IPS-NIHi7 (cell line): ENCODE results near the gene PISD.

Experiments used
- DNase-seq: peaks from one replicate; pipeline ENCODE4 v3.0.0; 2012; ENCODE audit warnings: mixed read lengths; ENCODE audit errors: extremely low spot score

The PISD gene

DNA sequence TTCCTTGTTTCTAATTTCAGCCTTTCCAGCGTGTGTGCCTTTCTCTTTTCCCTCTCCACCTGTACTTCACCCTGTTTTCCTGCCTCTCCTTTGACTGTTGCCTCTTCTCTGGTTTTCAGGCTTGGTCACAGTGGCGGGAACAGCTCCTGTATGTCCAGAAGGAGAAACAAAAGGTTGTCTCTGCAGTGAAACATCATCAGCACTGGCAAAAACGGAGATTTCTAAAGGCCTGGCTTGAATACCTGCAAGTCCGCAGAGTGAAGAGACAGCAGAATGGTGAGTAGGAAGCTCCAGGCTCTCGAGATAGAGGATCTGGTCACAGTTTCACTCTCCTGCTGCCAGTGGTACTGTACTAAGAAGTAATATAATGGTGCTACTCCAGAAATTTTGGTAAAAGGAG lies 89.1 kb downstream of the PISD start:
- DNase-seq = no peak

DNA sequence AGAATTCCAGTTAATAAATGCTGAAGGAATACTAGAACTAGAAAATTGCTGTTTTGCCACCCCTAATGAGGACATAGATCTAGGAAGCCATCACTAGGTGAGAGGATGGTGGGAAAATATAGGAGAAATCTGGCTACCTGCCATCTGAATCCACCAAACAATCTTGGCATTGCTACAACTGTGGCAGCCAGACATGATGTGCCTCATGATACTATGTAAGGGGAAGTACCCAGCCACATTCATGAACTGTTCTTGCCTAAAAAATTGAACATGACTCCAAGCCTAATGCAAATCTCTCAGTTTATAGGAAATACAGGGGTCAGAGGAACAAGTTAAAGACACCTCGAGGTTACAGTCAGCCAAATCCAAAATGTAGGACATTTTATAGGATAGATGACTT lies 92.9 kb downstream of the PISD start:
- DNase-seq = no peak
